HepG2 (cell line): ENCODE measurements around the gene CTIF. TPM values are rescaled to one million over a fixed set of nuclear protein-coding genes. Genes with fewer than 3 reads are reported as not detected.

Experiments
- ATAC-seq: fragments of 200-7000 bp; cut with Tn5 transposase; 3 replicates; pipeline ENCODE4 v1.9.1; 2020; ENCODE audit warnings: mild to moderate bottlenecking, moderate library complexity
- BruUV-seq: library from RNA; stranded (reverse); fragments of 400-500 nt; replicated peaks from 2 replicates; lab custom pipeline; 2021; lab: Mats Ljungman, UMichigan
- CTCF ChIA-PET: fragments of 300-600 bp; formaldehyde crosslinking; extraction: SDS; loops from one replicate; lab custom pipeline; 2021; ENCODE audit warnings: low total read pairs, inconsistent platforms, low intra/inter-chr PET ratio; lab: Yijun Ruan, JAX
- POLR2A ChIA-PET: fragments of 350-600 bp; sonication (Branson Sonifier 250); formaldehyde crosslinking; loops from one replicate; lab custom pipeline; 2020; ENCODE audit warnings: antibody characterized with exemption, inconsistent platforms; lab: Yijun Ruan, JAX
- DNase-seq: peaks from one replicate; pipeline ENCODE4 v3.0.0-alpha.2; 2015; ENCODE audit warnings: low spot score
- FAIRE-seq: peaks from 3 replicates; lab custom pipeline; 2011; peaks lifted over from hg19 to GRCh38; lab: Jason Lieb, UNC
- H2AFZ ChIP-seq: one replicate; pipeline ENCODE4 v1.6.1; 2011; ENCODE audit warnings: low read length, inconsistent platforms
- H3K27ac ChIP-seq: fragments of 300-600 bp; 3 replicates; pipeline ENCODE4 v1.8.0; 2011; ENCODE audit warnings: mixed run types, mild to moderate bottlenecking, mixed read lengths, low read length, inconsistent platforms; ENCODE audit not compliant: insufficient read depth; ENCODE audit errors: extremely low read length
- H3K27me3 ChIP-seq, 2 experiments: fragments of 200-600 bp in 1 of 2; 2 replicates in 1 of 2; 3 replicates in 1 of 2; pipeline versions ENCODE4 v1.6.0 to v1.8.0; 2011; ENCODE audit warnings: low read length in 2 of 2, mild to moderate bottlenecking in 2 of 2, moderate library complexity in 2 of 2, inconsistent platforms in 1 of 2; ENCODE audit not compliant: insufficient read depth in 2 of 2, control insufficient read depth in 1 of 2
- H3K36me3 ChIP-seq, 2 experiments: fragments of 200-600 bp in 1 of 2; replicated peaks in 1 of 2; 2 replicates in 1 of 2; 3 replicates in 1 of 2; pipeline versions ENCODE4 v1.5.1 to v1.8.0; 2011; ENCODE audit warnings: low read length in 2 of 2, inconsistent platforms in 1 of 2; ENCODE audit not compliant: insufficient read depth in 2 of 2, control insufficient read depth in 1 of 2
- H3K4me1 ChIP-seq: 2 replicates; pipeline ENCODE4 v1.5.1; 2012; ENCODE audit warnings: low read length, inconsistent platforms; ENCODE audit not compliant: insufficient read depth
- H3K4me2 ChIP-seq: 2 replicates; pipeline ENCODE4 v1.6.0; 2011; ENCODE audit warnings: low read depth, low read length, inconsistent platforms
- H3K4me3 ChIP-seq, 3 experiments: fragments of 200-600 bp in 1 of 3; sonication (generic), shearing (Covaris generic) in 1 of 3; replicated peaks in 1 of 3; 2 replicates each; pipeline ENCODE4 v1.5.1; 2011 to 2016; ENCODE audit warnings: low read length in 3 of 3, inconsistent platforms in 2 of 3, low read depth in 2 of 3, mild to moderate bottlenecking in 2 of 3, control low read depth in 1 of 3, mixed read lengths in 1 of 3; ENCODE audit not compliant: insufficient read depth in 1 of 3
- H3K79me2 ChIP-seq: one replicate; pipeline ENCODE4 v1.6.1; 2011; ENCODE audit warnings: low read length, inconsistent platforms; ENCODE audit not compliant: insufficient read depth
- H3K9ac ChIP-seq: 2 replicates; pipeline ENCODE4 v1.6.0; 2011; ENCODE audit warnings: mild to moderate bottlenecking, low read depth, low read length, inconsistent platforms; ENCODE audit not compliant: insufficient read depth
- H3K9me3 ChIP-seq: 2 replicates; pipeline ENCODE4 v1.5.1; 2012; ENCODE audit warnings: mild to moderate bottlenecking, low read length
- H4K20me1 ChIP-seq: 2 replicates; pipeline ENCODE4 v1.6.0; 2011; ENCODE audit warnings: inconsistent platforms, mild to moderate bottlenecking, low read length, moderate library complexity; ENCODE audit not compliant: insufficient read depth
- ARID3A ChIP-seq: IDR thresholded peaks from 2 replicates; pipeline ENCODE4 v1.6.1; 2012; ENCODE audit warnings: low read depth, low read length, improper control_type of control experiment
- HMG20B ChIP-seq: conservative IDR thresholded peaks from 2 replicates; pipeline ENCODE4 v1.6.1; 2016; ENCODE audit warnings: missing genetic modification reagents, missing compliant biosample characterization
- HOMEZ ChIP-seq: IDR thresholded peaks from 2 replicates; pipeline ENCODE4 v1.6.1; 2016; ENCODE audit warnings: low read depth
- PATZ1 ChIP-seq: sonication (generic); formaldehyde crosslinking; IDR thresholded peaks from 2 replicates; pipeline ENCODE4 v1.4.0; 2020; ENCODE audit warnings: missing genetic modification reagents
- RELA ChIP-seq: sonication (generic); formaldehyde crosslinking; IDR thresholded peaks from 2 replicates; pipeline ENCODE4 v1.4.0; 2020; ENCODE audit warnings: missing genetic modification reagents
- U2AF1 ChIP-seq: fragments of 200-400 bp; formaldehyde crosslinking; optimal IDR thresholded peaks from 2 replicates; pipeline ENCODE3; 2017; ENCODE audit warnings: mild to moderate bottlenecking, low read depth, low read length
- ZBTB33 ChIP-seq: sonication (generic); formaldehyde crosslinking; IDR thresholded peaks from 2 replicates; pipeline ENCODE4 v1.4.0; 2020; ENCODE audit warnings: missing genetic modification reagents
- ZNF17 ChIP-seq: sonication (generic); formaldehyde crosslinking; IDR thresholded peaks from 2 replicates; pipeline ENCODE4 v1.5.0; 2020; ENCODE audit warnings: mild to moderate bottlenecking, missing genetic modification reagents
- ZNF713 ChIP-seq: sonication (generic); formaldehyde crosslinking; IDR thresholded peaks from 2 replicates; pipeline ENCODE4 v1.4.0; 2020; ENCODE audit warnings: mild to moderate bottlenecking, missing genetic modification reagents
- whole genome bisulfite sequencing: methylation state at CpG from one replicate; pipeline ENCODE4 v1.1.6; 2017; ENCODE audit warnings: low lambda C conversion rate; 5-methylcytosine and 5-hydroxymethylcytosine counted together
- in situ Hi-C: cut with HindIII; loops from 2 replicates; pipeline ENCODE4 v1.10.0; 2017; ENCODE audit warnings: low pct_unique_long_range_greater_than_20kb; ENCODE audit not compliant: extremely low pct_ligation_motif_present
- intact Hi-C: fragments of 100-400 bp; cut with micrococcal nuclease; formaldehyde crosslinking; loops from one replicate; pipeline ENCODE4 v1.10.0; 2022; ENCODE audit not compliant: unreplicated experiment
- polyA plus RNA-seq, 8 experiments: library from polyadenylated mRNA; depleted of rRNA in 3 of 8; stranded (reverse) in 7 of 8; unstranded in 1 of 8; fragments of >200 nt; fragmentation: Illumina TruSeq in 4 of 8; extraction: Trizol in 4 of 8; gene quantifications; 2 replicates each; pipeline versions ENCODE4 v1.2.1 to v1.2.3, GENCODE V29; 2011 to 2016; ENCODE audit warnings: low read depth in 4 of 8, missing spikeins in 1 of 8, mixed read lengths in 1 of 8; ENCODE audit not compliant: insufficient read depth in 1 of 8
- total RNA-seq, 5 experiments: library from RNA; depleted of rRNA; stranded (reverse); fragments of >200 nt; fragmentation: Illumina TruSeq; extraction: Trizol; gene quantifications; 2 replicates each; pipeline ENCODE4 v1.2.3, GENCODE V29; 2016; ENCODE audit warnings: low read depth in 1 of 5

CTIF gene
- total and polyA plus RNA-seq, 2 of the 13 experiments (the other 11 are each of a cell fraction or from before 2014, with no cell fraction given), result 18.2 to 28.0 TPM

GRCh38 chr18:48867978-48868377 is 329.1 kb downstream of the CTIF start:
- intact Hi-C loops (no loop called here), in situ Hi-C loops (loop anchor here (5.0 kb wide), 1 partner anchor 86 kb away; no protein-coding TSS in a partner anchor)
- Histone ChIP-seq H3K9ac (no peak overlapping the region), H3K27ac (no peak overlapping the region), H3K4me1 (peaks cover 21% of the 10 kb centered on the region), H3K79me2 (no peaks in the 10 kb centered on the region), H4K20me1 (no peaks in the 10 kb centered on the region), H2AFZ (no peak overlapping the region), H3K27me3 (no peaks in the 10 kb centered on the region), H3K4me3 (no peak overlapping the region), H3K4me2 (no peak overlapping the region), H3K36me3 (no peaks in the 10 kb centered on the region), H3K9me3 (no peaks in the 10 kb centered on the region)
- no peak for FAIRE-seq
- WGBS, result no CpG with 5 or more reads among the region's 1 CpG
- POLR2A ChIA-PET, result no interaction called here
- TF ChIP-seq RELA, result no peak
- no peak for TF ChIP-seq U2AF1
- TF ChIP-seq ZBTB33 (CRISPR knock-in tag), result no peak
- TF ChIP-seq PATZ1 (CRISPR knock-in tag), result no peak
- no peak for TF ChIP-seq HOMEZ (CRISPR knock-in tag)
- TF ChIP-seq ARID3A, result no peak
- TF ChIP-seq HMG20B, result no peak
- TF ChIP-seq ZNF713 (CRISPR knock-in tag), result no peak
- TF ChIP-seq ZNF17 (CRISPR knock-in tag), result no peak
- CTCF ChIA-PET, result no interaction called here
- no peak for DNase-seq
- ATAC-seq, result no peak
- no TSS peak for BruUV-seq
